Body of pancreas (tissue), 4 donors: ENCODE data around the gene CCND1. TPM values are rescaled to one million over a fixed set of nuclear protein-coding genes. Genes with fewer than 3 reads are reported as not detected.

Experiments used
- ATAC-seq: fragments of 150-250 bp; one replicate; pipeline ENCODE4 v1.9.1; 2016
- DNase-seq, 4 donors: peaks; one replicate each; pipeline ENCODE4 v3.0.0-alpha.2; 2019
- H3K27ac ChIP-seq, 4 donors: fragments of 200-600 bp; sonication (generic); 1 replicate in 3 of 4; 2 replicates in 1 of 4; pipeline versions ENCODE4 v1.5.1 to v1.6.1; 2016 to 2019; ENCODE audit warnings: mild to moderate bottlenecking in 1 of 4, mixed read lengths in 1 of 4, moderate library complexity in 1 of 4
- H3K27me3 ChIP-seq, 2 donors: fragments of 200-600 bp; sonication (generic); one replicate each; pipeline ENCODE4 v1.6.0; 2016; ENCODE audit warnings: mild to moderate bottlenecking in 1 of 2
- H3K36me3 ChIP-seq, 2 donors: fragments of 200-600 bp; sonication (generic); replicated peaks in 1 of 2; 2 replicates each; pipeline ENCODE4 v1.5.1; 2016; ENCODE audit warnings: low read depth in 2 of 2; ENCODE audit not compliant: insufficient read depth in 1 of 2
- H3K4me1 ChIP-seq: fragments of 200-600 bp; sonication (generic); one replicate; pipeline ENCODE4 v1.6.0; 2016
- H3K4me3 ChIP-seq, 2 donors: fragments of 200-600 bp; sonication (generic); 1 replicate in 1 of 2; 2 replicates in 1 of 2; pipeline ENCODE4 v1.5.1; 2016 to 2019
- H3K9me3 ChIP-seq, 3 donors: fragments of 200-600 bp; sonication (generic); 1 replicate in 2 of 3; 2 replicates in 1 of 3; pipeline ENCODE4 v1.5.1; 2016
- POLR2A ChIP-seq, 3 donors: fragments of 450-650 bp; IDR thresholded peaks; one replicate each; pipeline ENCODE4 v1.6.1; 2016; ENCODE audit warnings: antibody characterized with exemption in 3 of 3, mild to moderate bottlenecking in 2 of 3
- WGBS, 2 donors: methylation state at CpG; one replicate each; pipeline ENCODE4 v1.1.5; 2017; 5-methylcytosine and 5-hydroxymethylcytosine counted together
- intact Hi-C: fragments of 100-400 bp; cut with DNase I; formaldehyde crosslinking; loops from one replicate; pipeline ENCODE4 v1.15.1; 2023
- total RNA-seq, 2 donors: library from RNA; depleted of rRNA; stranded (reverse); fragments of >200 nt; gene quantifications; one replicate each; pipeline ENCODE4 v1.1.0, GENCODE V29; 2016
- TF ChIP-seq, protein P1 (sequence below), 7 experiments: fragments of 450-650 bp in 4 of 7; fragments of 200-600 bp in 3 of 7; sonication (generic) in 3 of 7; IDR thresholded peaks; one replicate each; pipeline ENCODE4 v1.5.1; 2016 to 2019; ENCODE audit warnings: antibody characterized with exemption in 7 of 7

Gene CCND1
- total RNA-seq, 2 donors from 2014 or later: 90.3 to 201 TPM

DNA sequence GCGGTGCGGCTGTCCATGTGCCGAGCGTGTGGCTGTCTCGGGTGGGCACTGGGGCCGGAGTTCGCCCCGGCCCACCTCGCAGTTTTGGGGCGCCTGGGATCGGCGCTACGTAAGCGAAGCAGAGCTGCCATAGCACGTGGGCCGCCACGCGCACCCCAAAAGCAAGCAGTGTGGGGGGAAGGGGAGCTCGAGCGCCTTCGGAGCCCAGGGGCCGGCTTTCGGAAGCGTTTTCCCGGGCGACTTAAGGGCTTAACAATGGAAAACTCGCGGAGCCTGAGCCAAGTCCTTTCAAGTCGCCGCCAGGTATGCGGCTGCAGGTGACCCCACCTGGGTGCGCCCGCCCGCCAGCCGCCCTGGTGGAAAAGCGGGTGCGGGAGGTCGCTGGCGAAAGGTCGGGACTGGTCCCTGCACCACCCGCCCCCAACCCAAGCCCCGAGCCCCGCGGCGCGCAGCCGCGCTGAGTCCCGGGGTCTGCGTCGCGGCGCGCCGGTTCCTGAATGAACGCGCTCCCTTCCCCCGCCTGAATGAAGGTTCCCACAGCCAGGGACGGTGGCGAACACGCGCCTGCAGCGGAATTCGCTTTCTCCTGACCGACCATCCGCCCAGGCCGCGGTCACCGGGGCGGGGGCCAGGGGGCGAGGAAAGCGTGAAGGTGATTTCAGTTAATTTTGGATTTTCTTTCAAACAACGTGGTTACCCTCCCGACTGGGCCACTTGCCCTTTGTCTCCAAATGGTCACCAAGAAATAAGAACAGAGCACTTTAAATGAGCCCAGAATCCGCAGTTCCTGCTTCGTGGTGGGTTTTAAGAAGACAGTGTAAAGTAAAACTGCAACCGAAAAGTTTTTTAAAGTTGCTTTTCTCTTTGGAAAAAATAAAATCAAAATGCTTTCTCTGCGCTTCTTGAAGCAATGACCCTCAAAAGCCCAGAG is 2.8 kb upstream of the CCND1 start:
- H3K27me3 ChIP-seq: peaks cover 0 to 12% of the 10 kb centered on the region in 2 donors
- no peaks in the 10 kb centered on the region for H3K36me3 ChIP-seq
- WGBS, 2 donors: 1 to 5% methylated on average over 8 to 77 of the region's 78 CpGs
- peak overlapping the region; percentile 51 to 84 (median 79) for H3K27ac ChIP-seq
- ATAC-seq (peak; percentile 10), DNase-seq (peak; percentile 48 to 71 (median 58))
- H3K4me1 ChIP-seq: peaks cover 63% of the 10 kb centered on the region
- no peak overlapping the region for H3K4me3 ChIP-seq
- no peaks in the 10 kb centered on the region for H3K9me3 ChIP-seq
- intact Hi-C loops: no loop called here
- TF ChIP-seq POLR2A (IDR thresholded peaks at IDR 0.05): no peak
- TF ChIP-seq, protein P1, sequence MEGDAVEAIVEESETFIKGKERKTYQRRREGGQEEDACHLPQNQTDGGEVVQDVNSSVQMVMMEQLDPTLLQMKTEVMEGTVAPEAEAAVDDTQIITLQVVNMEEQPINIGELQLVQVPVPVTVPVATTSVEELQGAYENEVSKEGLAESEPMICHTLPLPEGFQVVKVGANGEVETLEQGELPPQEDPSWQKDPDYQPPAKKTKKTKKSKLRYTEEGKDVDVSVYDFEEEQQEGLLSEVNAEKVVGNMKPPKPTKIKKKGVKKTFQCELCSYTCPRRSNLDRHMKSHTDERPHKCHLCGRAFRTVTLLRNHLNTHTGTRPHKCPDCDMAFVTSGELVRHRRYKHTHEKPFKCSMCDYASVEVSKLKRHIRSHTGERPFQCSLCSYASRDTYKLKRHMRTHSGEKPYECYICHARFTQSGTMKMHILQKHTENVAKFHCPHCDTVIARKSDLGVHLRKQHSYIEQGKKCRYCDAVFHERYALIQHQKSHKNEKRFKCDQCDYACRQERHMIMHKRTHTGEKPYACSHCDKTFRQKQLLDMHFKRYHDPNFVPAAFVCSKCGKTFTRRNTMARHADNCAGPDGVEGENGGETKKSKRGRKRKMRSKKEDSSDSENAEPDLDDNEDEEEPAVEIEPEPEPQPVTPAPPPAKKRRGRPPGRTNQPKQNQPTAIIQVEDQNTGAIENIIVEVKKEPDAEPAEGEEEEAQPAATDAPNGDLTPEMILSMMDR (IDR thresholded peaks at IDR 0.05): no peak

DNA sequence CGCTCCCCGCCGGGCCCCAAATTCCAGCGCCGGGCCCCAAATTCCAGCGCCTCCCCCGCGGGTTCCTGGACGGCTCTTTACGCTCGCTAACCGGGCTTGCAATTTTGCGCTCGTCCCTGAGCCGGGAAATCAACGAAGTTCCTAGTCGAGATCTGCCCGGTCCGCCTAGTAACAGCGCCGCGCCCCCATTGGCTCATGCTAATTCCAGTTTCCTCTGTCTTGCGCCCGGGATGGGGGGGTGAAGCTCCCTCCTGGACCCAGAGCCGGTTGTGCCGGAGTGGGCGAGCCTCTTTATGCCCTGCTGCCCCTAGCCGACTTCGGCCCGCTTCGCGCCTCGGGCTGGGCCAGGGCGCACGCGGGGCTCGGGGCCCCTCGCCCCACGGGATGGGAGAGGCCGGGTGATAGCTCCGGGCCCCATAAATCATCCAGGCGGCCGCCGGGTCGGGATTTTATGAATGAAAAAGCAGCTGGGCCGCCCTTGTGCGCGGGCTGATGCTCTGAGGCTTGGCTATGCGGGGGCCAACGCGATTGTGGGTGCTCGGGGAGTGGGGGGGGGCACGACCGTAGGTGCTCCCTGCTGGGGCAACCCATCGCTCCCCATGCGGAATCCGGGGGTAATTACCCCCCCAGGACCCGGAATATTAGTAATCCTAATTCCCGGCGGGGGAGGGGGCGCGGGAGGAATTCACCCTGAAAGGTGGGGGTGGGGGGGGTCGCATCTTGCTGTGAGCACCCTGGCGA is 1.8 kb upstream of the CCND1 start:
- Histone ChIP-seq H3K9me3 (no peaks in the 10 kb centered on the region), H3K4me3 (no peak overlapping the region), H3K4me1 (peaks cover 72% of the 10 kb centered on the region), H3K27me3 (peaks cover 0 to 12% of the 10 kb centered on the region in 2 donors), H3K27ac (peak overlapping the region; percentile 51 to 84 (median 79)), H3K36me3 (no peaks in the 10 kb centered on the region)
- TF ChIP-seq POLR2A (IDR thresholded peaks at IDR 0.05): peak; percentile 26 to 50 (median 36)
- TF ChIP-seq, protein P1 (IDR thresholded peaks at IDR 0.05): no peak
- intact Hi-C loops: no loop called here
- DNase-seq (peak; percentile 79 to 89 (median 86)), ATAC-seq (peak; percentile 49)
- 0 to 1% methylated on average over 26 to 62 of the region's 64 CpGs for WGBS, 2 donors

DNA sequence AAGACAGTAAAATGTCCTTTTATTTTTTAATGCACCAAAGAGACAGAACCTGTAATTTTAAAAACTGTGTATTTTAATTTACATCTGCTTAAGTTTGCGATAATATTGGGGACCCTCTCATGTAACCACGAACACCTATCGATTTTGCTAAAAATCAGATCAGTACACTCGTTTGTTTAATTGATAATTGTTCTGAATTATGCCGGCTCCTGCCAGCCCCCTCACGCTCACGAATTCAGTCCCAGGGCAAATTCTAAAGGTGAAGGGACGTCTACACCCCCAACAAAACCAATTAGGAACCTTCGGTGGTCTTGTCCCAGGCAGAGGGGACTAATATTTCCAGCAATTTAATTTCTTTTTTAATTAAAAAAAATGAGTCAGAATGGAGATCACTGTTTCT is 1.1 kb upstream of the CCND1 start:
- DNase-seq (no peak), ATAC-seq (no peak)
- TF ChIP-seq, protein P1 (IDR thresholded peaks at IDR 0.05): no peak
- TF ChIP-seq POLR2A (IDR thresholded peaks at IDR 0.05): no peak
- Histone ChIP-seq H3K4me1 (peaks cover 79% of the 10 kb centered on the region), H3K4me3 (no peak overlapping the region), H3K36me3 (no peaks in the 10 kb centered on the region), H3K9me3 (no peaks in the 10 kb centered on the region), H3K27me3 (peaks cover 0 to 12% of the 10 kb centered on the region in 2 donors), H3K27ac (peak overlapping the region in 3 of 4 donors; percentile 79 to 87 (median 84))
- 2 to 4% methylated on average over 9 of the region's 9 CpGs for WGBS, 2 donors
- intact Hi-C loops: no loop called here

DNA sequence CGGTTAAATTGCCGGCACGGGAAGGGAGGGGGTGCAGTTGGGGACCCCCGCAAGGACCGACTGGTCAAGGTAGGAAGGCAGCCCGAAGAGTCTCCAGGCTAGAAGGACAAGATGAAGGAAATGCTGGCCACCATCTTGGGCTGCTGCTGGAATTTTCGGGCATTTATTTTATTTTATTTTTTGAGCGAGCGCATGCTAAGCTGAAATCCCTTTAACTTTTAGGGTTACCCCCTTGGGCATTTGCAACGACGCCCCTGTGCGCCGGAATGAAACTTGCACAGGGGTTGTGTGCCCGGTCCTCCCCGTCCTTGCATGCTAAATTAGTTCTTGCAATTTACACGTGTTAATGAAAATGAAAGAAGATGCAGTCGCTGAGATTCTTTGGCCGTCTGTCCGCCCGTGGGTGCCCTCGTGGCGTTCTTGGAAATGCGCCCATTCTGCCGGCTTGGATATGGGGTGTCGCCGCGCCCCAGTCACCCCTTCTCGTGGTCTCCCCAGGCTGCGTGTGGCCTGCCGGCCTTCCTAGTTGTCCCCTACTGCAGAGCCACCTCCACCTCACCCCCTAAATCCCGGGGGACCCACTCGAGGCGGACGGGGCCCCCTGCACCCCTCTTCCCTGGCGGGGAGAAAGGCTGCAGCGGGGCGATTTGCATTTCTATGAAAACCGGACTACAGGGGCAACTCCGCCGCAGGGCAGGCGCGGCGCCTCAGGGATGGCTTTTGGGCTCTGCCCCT is 529 bp upstream of the CCND1 start:
- H3K27ac ChIP-seq: peak overlapping the region; percentile 47 to 87 (median 82)
- intact Hi-C loops: no loop called here
- no peak for TF ChIP-seq POLR2A (IDR thresholded peaks at IDR 0.05)
- TF ChIP-seq, protein P1 (IDR thresholded peaks at IDR 0.05): no peak
- 2 to 5% methylated on average over 27 to 43 of the region's 43 CpGs for WGBS, 2 donors
- no peaks in the 10 kb centered on the region for H3K9me3 ChIP-seq
- no peaks in the 10 kb centered on the region for H3K36me3 ChIP-seq
- peaks cover 85% of the 10 kb centered on the region for H3K4me1 ChIP-seq
- ATAC-seq: no peak
- H3K4me3 ChIP-seq: no peak overlapping the region
- H3K27me3 ChIP-seq: peaks cover 0 to 12% of the 10 kb centered on the region in 2 donors
- DNase-seq: peak in 1 of 4 donors; percentile 29
